A673 (cell line): Measurements from ENCODE around the gene LRRC10B. TPM values are rescaled to one million over a fixed set of nuclear protein-coding genes. Genes with fewer than 3 reads are reported as not detected.

Source experiments
- BruUV-seq: library from RNA; stranded (reverse); fragments of 400-500 nt; replicated peaks from 2 replicates; lab custom pipeline; 2021; lab: Mats Ljungman, UMichigan
- CTCF ChIA-PET: fragments of 300-600 bp; sonication (Branson Sonifier 250); formaldehyde crosslinking; loops from one replicate; lab custom pipeline; 2022; ENCODE audit warnings: antibody characterized with exemption; lab: Charles Lee
- POLR2A ChIA-PET: fragments of 300-600 bp; sonication (Branson Sonifier 250); formaldehyde crosslinking; loops from one replicate; lab custom pipeline; 2022; ENCODE audit warnings: antibody characterized with exemption; ENCODE audit not compliant: low non-redundant PET; lab: Charles Lee
- DNase-seq: peaks from one replicate; pipeline ENCODE4 v3.0.0-alpha.2; 2015; ENCODE audit warnings: low spot score
- H3K27ac ChIP-seq: fragments of 200-600 bp; sonication (generic); 2 replicates; pipeline ENCODE4 v1.5.1; 2016; ENCODE audit warnings: mixed run types, low read depth, mild to moderate bottlenecking, mixed read lengths, antibody characterized with exemption, low read length; ENCODE audit not compliant: poor library complexity, severe bottlenecking
- H3K27me3 ChIP-seq: fragments of 200-600 bp; sonication (generic); replicated peaks from 2 replicates; pipeline ENCODE4 v1.6.1; 2017; ENCODE audit warnings: mixed run types, low read depth, mild to moderate bottlenecking, mixed read lengths, antibody characterized with exemption, low read length; ENCODE audit not compliant: insufficient read depth, poor library complexity
- H3K36me3 ChIP-seq: fragments of 200-600 bp; sonication (generic); 2 replicates; pipeline ENCODE4 v1.6.1; 2016; ENCODE audit warnings: mixed run types, mild to moderate bottlenecking, mixed read lengths, antibody characterized with exemption, low read length; ENCODE audit not compliant: insufficient read depth, poor library complexity, severe bottlenecking
- H3K4me1 ChIP-seq: fragments of 200-600 bp; sonication (generic); 2 replicates; pipeline ENCODE4 v1.6.1; 2017; ENCODE audit warnings: mixed run types, mild to moderate bottlenecking, mixed read lengths, antibody characterized with exemption, low read length; ENCODE audit not compliant: insufficient read depth, poor library complexity, severe bottlenecking
- H3K4me3 ChIP-seq: fragments of 200-600 bp; sonication (generic); 2 replicates; pipeline ENCODE4 v1.5.1; 2016; ENCODE audit warnings: low read depth, mixed run types, mild to moderate bottlenecking, mixed read lengths, low read length; ENCODE audit not compliant: poor library complexity, severe bottlenecking
- H3K9me3 ChIP-seq: fragments of 200-600 bp; sonication (generic); 2 replicates; pipeline ENCODE4 v1.6.1; 2016; ENCODE audit warnings: mixed run types, low read depth, mild to moderate bottlenecking, mixed read lengths, antibody characterized with exemption, low read length; ENCODE audit not compliant: poor library complexity, severe bottlenecking
- CTCF ChIP-seq: fragments of 300-800, 200-600 bp; sonication (generic); conservative IDR thresholded peaks from 2 replicates; pipeline ENCODE4 v1.5.1; 2017; ENCODE audit warnings: low read depth, mild to moderate bottlenecking, antibody characterized with exemption, low read length, moderate library complexity, mixed read lengths
- EZH2 ChIP-seq: fragments of 200-600 bp; sonication (generic); IDR thresholded peaks from 2 replicates; pipeline ENCODE4 v1.6.1; 2017; ENCODE audit warnings: borderline replicate concordance, low read depth, mild to moderate bottlenecking, mixed read lengths, antibody characterized with exemption, low read length; ENCODE audit not compliant: poor library complexity, severe bottlenecking
- intact Hi-C: fragments of 100-400 bp; cut with micrococcal nuclease; formaldehyde crosslinking; loops from one replicate; pipeline ENCODE4 v1.10.0; 2022; ENCODE audit not compliant: unreplicated experiment
- total RNA-seq: library from RNA; stranded (reverse); gene quantifications from 2 replicates; pipeline ENCODE4 v1.2.3, GENCODE V29; 2021

Gene LRRC10B
- total RNA-seq, 1 experiment from 2014 or later: 17.4 TPM

GRCh38 chr11:61551634-61552033 lies 43.1 kb downstream of the LRRC10B start:
- Histone ChIP-seq H3K9me3 (no peaks in the 10 kb centered on the region), H3K27ac (no peak overlapping the region), H3K4me1 (peaks cover 21% of the 10 kb centered on the region), H3K27me3 (peaks cover 27% of the 10 kb centered on the region), H3K36me3 (no peaks in the 10 kb centered on the region), H3K4me3 (no peak overlapping the region)
- DNase-seq: no peak
- BruUV-seq: no TSS peak
- intact Hi-C loops: no loop called here
- no peak for TF ChIP-seq EZH2
- no peak for TF ChIP-seq CTCF
- POLR2A ChIA-PET: no interaction called here
- CTCF ChIA-PET: no interaction called here

- intact Hi-C loops: no loop called here
- no TSS peak for BruUV-seq
- H3K27ac ChIP-seq: no peak overlapping the region
- H3K4me1 ChIP-seq: peaks cover 21% of the 10 kb centered on the region
- POLR2A ChIA-PET: no interaction called here
- H3K27me3 ChIP-seq: peaks cover 28% of the 10 kb centered on the region
- no peaks in the 10 kb centered on the region for H3K36me3 ChIP-seq
- no peak overlapping the region for H3K4me3 ChIP-seq
- no peaks in the 10 kb centered on the region for H3K9me3 ChIP-seq
- CTCF ChIA-PET: no interaction called here
- no peak for DNase-seq
- TF ChIP-seq CTCF (no peak), EZH2 (no peak)
These were observed 43.6 kb downstream of the LRRC10B start for GRCh38 chr11:61552108-61552635.

- intact Hi-C loops: no loop called here
- peak; percentile 56 for DNase-seq
- H3K4me3 ChIP-seq: no peak overlapping the region
These were observed 45.0 kb downstream of the LRRC10B start for GRCh38 chr11:61553373-61554171.

More at GRCh38 chr11:61553373-61554171, 45.0 kb downstream of the LRRC10B start:
- peaks cover 21% of the 10 kb centered on the region for H3K4me1 ChIP-seq
- H3K9me3 ChIP-seq: no peaks in the 10 kb centered on the region
- TF ChIP-seq CTCF: no peak
- TF ChIP-seq EZH2: no peak
- H3K27ac ChIP-seq: no peak overlapping the region
- CTCF ChIA-PET: no interaction called here
- H3K27me3 ChIP-seq: peaks cover 35% of the 10 kb centered on the region
- H3K36me3 ChIP-seq: no peaks in the 10 kb centered on the region
- POLR2A ChIA-PET: no interaction called here
- BruUV-seq: no TSS peak
